Epithelial cell of proximal tubule (primary cell): ENCODE measurements around the gene SLC41A3. TPM values are rescaled to one million over a fixed set of nuclear protein-coding genes. Genes with fewer than 3 reads are reported as not detected.

Experiments used
- DNase-seq: peaks from one replicate; pipeline ENCODE4 v3.0.0-alpha.2; 2011; ENCODE audit warnings: low read depth
- H3K4me3 ChIP-seq: 2 replicates; pipeline ENCODE4 v1.5.1; 2011; ENCODE audit warnings: low read depth, mild to moderate bottlenecking, low read length
- total RNA-seq: library from RNA; depleted of rRNA; stranded (reverse); fragments of >200 nt; gene quantifications from 2 replicates; pipeline ENCODE4 v1.2.3, GENCODE V29; 2015
- TF ChIP-seq, protein P1 (sequence below): conservative IDR thresholded peaks from 2 replicates; pipeline ENCODE4 v1.5.1; 2012; ENCODE audit warnings: low read depth, mild to moderate bottlenecking, low read length

SLC41A3 gene
- total RNA-seq, 1 donor from 2014 or later = 41.6 TPM

DNA sequence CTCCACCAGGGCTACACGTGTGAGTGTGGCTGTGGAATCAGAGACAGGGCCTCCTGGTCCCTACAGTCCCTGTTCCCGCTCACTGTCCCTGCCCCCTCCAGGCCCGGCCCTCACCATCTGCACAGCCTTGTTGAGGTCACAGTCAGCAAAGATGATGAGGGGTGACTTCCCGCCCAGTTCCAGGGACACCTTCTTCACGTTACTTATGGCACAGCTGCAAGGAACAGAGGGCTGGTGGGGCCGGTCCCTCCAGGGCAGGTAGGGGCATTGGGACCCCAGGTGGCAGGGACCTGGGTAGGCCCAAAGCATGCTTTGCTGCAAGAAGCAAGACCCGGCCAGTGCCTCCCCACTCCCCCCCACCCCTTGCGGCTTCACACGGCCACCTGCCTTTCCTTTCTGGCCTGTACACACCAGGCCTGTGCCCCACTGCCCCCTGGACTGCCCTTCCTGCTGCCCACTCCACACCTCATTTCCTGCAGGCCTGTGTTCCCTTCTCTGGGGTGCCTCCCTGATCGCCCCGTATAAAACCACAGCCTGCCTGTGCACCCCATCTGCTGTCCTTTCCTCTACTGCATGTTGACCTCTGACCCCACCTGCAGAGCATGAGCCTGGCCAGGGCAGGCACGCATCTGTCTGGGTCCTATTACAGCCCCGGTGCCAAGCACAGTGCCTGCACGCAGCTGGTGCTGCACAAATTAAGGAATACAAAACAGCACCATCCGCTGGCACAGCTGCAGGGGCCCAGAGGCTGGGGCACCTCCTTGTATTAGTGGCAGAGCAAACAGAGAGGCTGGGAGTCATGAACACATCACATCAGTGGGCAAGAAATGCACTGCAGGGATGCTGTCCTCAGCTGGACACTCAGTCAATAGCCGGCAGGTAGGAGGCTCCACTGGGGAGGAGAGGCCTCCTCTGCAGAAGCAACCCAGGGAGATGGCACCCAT is 30.8 kb upstream of the SLC41A3 start:
- DNase-seq = no peak
- no peak overlapping the region for H3K4me3 ChIP-seq
- TF ChIP-seq, protein P1, sequence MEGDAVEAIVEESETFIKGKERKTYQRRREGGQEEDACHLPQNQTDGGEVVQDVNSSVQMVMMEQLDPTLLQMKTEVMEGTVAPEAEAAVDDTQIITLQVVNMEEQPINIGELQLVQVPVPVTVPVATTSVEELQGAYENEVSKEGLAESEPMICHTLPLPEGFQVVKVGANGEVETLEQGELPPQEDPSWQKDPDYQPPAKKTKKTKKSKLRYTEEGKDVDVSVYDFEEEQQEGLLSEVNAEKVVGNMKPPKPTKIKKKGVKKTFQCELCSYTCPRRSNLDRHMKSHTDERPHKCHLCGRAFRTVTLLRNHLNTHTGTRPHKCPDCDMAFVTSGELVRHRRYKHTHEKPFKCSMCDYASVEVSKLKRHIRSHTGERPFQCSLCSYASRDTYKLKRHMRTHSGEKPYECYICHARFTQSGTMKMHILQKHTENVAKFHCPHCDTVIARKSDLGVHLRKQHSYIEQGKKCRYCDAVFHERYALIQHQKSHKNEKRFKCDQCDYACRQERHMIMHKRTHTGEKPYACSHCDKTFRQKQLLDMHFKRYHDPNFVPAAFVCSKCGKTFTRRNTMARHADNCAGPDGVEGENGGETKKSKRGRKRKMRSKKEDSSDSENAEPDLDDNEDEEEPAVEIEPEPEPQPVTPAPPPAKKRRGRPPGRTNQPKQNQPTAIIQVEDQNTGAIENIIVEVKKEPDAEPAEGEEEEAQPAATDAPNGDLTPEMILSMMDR = no peak

DNA sequence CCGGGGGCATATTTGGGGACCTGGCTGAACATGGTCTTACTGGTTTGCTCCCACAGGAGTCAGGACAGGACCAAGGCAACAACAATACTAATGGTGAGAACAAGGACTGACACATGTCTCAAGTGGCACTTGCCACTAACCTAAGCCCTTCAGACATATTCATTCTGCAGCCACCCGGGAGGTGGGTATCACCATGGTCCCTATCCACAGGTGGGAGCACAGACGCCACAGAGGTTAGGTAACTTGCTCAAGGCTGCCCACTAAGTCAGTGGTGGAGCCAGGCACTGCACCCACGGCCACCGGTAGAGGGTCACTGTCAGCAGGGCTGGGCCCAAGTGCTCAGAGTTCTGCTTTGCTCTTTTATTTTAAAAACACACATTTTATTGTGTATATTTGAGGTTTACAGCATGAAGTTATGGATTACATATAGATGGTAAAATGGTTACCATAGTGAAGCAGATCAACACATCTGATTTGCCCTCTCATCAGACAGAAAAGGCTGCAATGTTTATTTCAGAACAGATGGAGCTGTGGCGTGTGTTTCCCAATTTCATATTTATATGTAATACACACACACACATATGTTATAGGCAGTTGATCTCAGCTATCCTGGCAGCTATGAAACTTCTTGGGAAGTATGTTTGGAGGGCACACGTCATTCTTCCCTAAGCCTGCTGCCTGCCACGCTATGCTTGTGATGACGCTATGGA is 30.0 kb upstream of the SLC41A3 start:
- TF ChIP-seq, protein P1 = peak; percentile 38
- no peak overlapping the region for H3K4me3 ChIP-seq
- no peak for DNase-seq

DNA sequence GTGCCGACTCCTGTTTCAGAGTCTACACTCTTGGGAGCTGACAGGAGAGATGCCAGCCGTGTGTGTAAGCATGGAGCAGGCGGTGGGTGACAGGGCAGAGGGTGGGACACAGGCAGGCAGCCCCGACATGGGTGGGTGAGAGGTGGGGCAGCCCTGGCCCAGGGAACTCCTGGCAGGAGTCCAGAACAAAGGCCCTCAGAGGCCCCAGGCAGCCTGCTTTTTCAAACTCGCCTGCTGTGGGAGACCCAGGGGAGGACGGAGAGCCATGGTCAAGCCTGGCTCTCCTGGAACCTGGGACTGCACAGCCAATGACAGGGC is 29.3 kb upstream of the SLC41A3 start:
- no peak for DNase-seq
- no peak overlapping the region for H3K4me3 ChIP-seq
- TF ChIP-seq, protein P1 = no peak

DNA sequence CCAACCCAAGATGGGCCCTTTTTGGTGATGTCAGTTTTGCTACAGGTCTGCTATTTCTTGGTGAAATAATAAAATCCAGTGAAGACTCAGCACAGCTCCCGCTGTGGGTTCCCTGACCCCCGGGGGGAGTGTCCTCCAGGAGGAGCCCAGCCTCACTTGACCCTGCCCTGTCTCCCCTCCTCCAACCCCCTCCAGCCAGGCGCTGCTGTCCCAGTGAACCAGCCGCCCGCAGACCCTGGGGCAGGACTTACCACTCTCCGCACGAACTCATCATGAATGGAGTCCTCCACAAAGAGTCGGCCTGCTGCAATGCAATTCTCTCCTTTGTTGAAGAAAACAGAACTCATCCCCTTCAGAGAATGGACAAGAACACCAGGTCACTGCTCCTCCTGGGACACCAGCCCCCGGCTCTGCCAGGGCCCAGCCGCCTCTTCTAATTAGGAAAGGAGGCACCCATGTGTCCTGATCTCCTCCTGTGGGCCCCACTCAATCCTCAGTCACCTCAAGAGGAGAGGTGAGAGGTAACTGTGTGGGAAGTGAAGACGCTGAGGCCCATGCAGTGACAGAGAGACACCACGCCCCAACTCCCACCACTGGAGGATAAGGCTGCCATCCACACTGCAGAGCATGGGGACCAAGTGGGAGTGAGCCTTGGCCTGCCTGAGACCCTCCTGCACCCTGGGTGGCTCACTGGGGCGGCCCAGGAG is 28.8 kb upstream of the SLC41A3 start:
- TF ChIP-seq, protein P1 = no peak
- no peak for DNase-seq
- H3K4me3 ChIP-seq = no peak overlapping the region

DNA sequence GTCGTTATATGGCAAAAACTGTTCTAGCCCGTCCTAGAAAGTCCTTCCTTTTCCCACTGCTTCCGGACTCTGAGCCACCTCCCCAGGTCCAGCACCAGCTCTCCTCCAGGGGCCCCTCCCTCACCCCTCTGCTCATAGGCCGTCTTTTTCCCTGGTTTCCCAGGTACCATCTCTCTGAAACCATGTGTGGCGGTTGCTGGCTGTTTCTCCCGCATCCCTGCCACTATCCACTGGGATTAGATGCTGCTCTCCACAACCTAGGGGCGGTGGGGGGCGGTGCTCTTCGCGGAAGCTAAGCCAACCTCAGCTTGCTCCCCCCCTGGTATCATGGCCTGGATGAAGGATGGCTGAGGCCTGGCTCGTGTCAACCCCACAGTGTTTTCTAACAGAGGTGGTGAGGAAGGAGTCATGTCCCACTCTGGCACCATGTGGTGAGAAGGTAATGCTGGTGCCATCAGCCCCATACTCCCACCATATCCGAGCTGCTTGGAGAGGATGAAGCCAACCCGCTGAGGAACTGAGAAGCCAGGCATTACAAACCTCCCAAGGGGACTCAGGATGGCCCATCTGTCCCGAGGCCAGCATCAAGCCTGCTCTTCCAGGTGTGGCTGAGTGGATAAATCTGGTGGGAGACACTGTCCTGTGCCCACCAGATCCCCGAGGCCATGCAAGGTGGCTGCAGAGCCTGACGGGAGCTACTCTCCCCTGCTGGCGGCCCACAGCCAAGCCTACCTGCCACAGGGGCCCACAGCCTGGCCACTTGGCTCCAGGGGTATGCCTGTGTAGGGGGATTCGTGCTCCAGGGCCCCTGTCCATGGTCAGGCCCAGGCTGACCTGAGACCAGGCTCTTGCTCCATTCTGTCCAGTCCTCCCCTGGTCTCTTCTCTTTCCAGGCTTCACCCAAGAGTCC is 27.9 kb upstream of the SLC41A3 start:
- no peak overlapping the region for H3K4me3 ChIP-seq
- TF ChIP-seq, protein P1 = no peak
- no peak for DNase-seq

DNA sequence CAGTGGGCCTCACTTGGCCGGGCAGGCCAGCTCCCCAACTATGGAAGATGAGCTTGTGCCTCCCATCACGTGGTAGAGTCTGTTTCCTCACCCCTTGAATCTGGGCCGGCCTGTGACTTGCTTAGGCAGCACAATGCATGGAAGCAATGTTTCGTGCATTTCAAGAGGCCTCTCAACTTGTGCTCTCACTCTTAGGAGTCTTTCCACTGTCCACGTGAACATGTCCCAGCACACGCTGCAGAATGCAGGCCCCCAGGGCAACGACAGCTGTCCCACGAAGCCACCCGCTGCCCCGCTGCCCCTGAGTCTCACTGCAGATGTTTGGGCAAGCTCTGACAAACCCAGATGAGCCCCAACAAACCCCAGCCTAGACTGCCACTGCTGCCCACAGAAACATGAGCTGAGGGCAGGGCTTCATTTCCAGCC is 27.2 kb upstream of the SLC41A3 start:
- DNase-seq = no peak
- H3K4me3 ChIP-seq = no peak overlapping the region
- TF ChIP-seq, protein P1 = no peak
